ENCODE results near the gene TNIP3. TPM values are rescaled to one million over a fixed set of nuclear protein-coding genes. Genes with fewer than 3 reads are reported as not detected.

The TNIP3 gene
- total and polyA plus RNA-seq, 7 experiments from 2014 or later = 0.30 to 1.8 (median 0.89) TPM

- Mint-ChIP-seq H3K4me1 (peaks cover 0 to 4% (median 0%) of the 10 kb centered on the region in 7 donors), H3K4me3 (no peak overlapping the region), H3K27ac (no peak overlapping the region), H3K9me3 (peaks cover 0 to 1% (median 0%) of the 10 kb centered on the region in 11 donors), H3K36me3 (no peaks in the 10 kb centered on the region), H3K27me3 (peaks cover 0 to 14% (median 0%) of the 10 kb centered on the region in 5 donors)
- Histone ChIP-seq H3K36me3 (ENCODE audit: control insufficient read depth in 2 of 3, insufficient read depth in 3 of 3, low read length in 3 of 3) (no peaks in the 10 kb centered on the region), H3K4me3 (ENCODE audit: low read length) (no peak overlapping the region), H3K4me1 (ENCODE audit: control insufficient read depth in 2 of 2, insufficient read depth in 2 of 2, low read length in 2 of 2) (no peaks in the 10 kb centered on the region), H3K9me3 (ENCODE audit: control insufficient read depth in 2 of 3, low read length in 3 of 3) (no peaks in the 10 kb centered on the region), H3K27ac (ENCODE audit: low read depth, low read length) (no peak overlapping the region), H3K27me3 (ENCODE audit: control insufficient read depth in 2 of 2, insufficient read depth in 2 of 2, low read length in 2 of 2) (no peaks in the 10 kb centered on the region)
- intact Hi-C loops (cut with micrococcal nuclease) = loop anchor here (2.0 to 10.0 kb wide), 2 partner anchors 19 to 247 kb away; partner anchors contain the start of gene NDNF (in 1 of the 2)
- CTCF ChIA-PET = interaction anchor here (0.6 to 1.6 kb wide), 2 partner anchors 30 to 100 kb away, joined by 3 to 4 read pairs; no protein-coding TSS in a partner anchor
- POLR2A ChIA-PET = interaction anchor here (0.6 kb wide), 1 partner anchor 138 kb away, joined by 3 read pairs; no protein-coding TSS in a partner anchor
- ATAC-seq (no peak), DNase-seq (no peak)
Observed at GRCh38 chr4:121091941-121092340, 72.2 kb downstream of the TNIP3 start.

- DNase-seq (no peak), ATAC-seq (no peak)
- intact Hi-C loops (cut with micrococcal nuclease) = no loop called here
- H3K4me3 Mint-ChIP-seq = no peak overlapping the region
- CTCF ChIA-PET = no interaction called here
- Histone ChIP-seq H3K27me3 (ENCODE audit: control insufficient read depth in 2 of 2, insufficient read depth in 2 of 2, low read length in 2 of 2) (no peaks in the 10 kb centered on the region), H3K9me3 (ENCODE audit: control insufficient read depth in 2 of 3, low read length in 3 of 3) (no peaks in the 10 kb centered on the region), H3K4me3 (ENCODE audit: low read length) (no peak overlapping the region), H3K36me3 (ENCODE audit: control insufficient read depth in 2 of 3, insufficient read depth in 3 of 3, low read length in 3 of 3) (no peaks in the 10 kb centered on the region), H3K27ac (ENCODE audit: low read depth, low read length) (no peak overlapping the region), H3K4me1 (ENCODE audit: control insufficient read depth in 2 of 2, insufficient read depth in 2 of 2, low read length in 2 of 2) (no peaks in the 10 kb centered on the region)
- POLR2A ChIA-PET = no interaction called here
- no peak overlapping the region for H3K27ac Mint-ChIP-seq
- peaks cover 0 to 8% (median 0%) of the 10 kb centered on the region in 11 donors for H3K9me3 Mint-ChIP-seq
- H3K36me3 Mint-ChIP-seq = no peaks in the 10 kb centered on the region
- no peaks in the 10 kb centered on the region for H3K4me1 Mint-ChIP-seq
- H3K27me3 Mint-ChIP-seq = peaks cover 0 to 40% (median 0%) of the 10 kb centered on the region in 5 donors
Observed at GRCh38 chr4:121088867-121089266, 75.3 kb downstream of the TNIP3 start.

Other genes starting within 250 kb of the TNIP3 start
- gene PRDM5, start 241.6 kb downstream of the TNIP3 start, total RNA-seq = 1 to 10 TPM in 1 of 5 experiments, under 1 TPM in 3, not detected in 1; 0.29 to 1.1 (median 0.72) TPM
- under 1 TPM in 1 of 2 donors, not detected in 1; 0.15 TPM for gene PRDM5, start 241.6 kb downstream of the TNIP3 start, polyA plus RNA-seq
- gene NDNF, start 91.8 kb downstream of the TNIP3 start, total RNA-seq = not detected
- gene NDNF, start 91.8 kb downstream of the TNIP3 start, polyA plus RNA-seq = not detected
- gene QRFPR, start 216.7 kb upstream of the TNIP3 start, total RNA-seq = not detected
- not detected for gene QRFPR, start 216.7 kb upstream of the TNIP3 start, polyA plus RNA-seq